ENCODE data around the gene FNDC4.
"Not testable (repeated sequence)": the region's sequence is repeated elsewhere in the genome, so short reads cannot be mapped to it uniquely, and the experiment has no call there.

FNDC4 gene

GRCh38 chr2:27494944-27495554 lies at the start of gene FNDC4:
Gene FNDC4, minus strand, starts transcription at chr2:27495200. Its CDS starts 521 bp downstream, at chr2:27494679.
- DNase-seq, result no peak

- no peak for DNase-seq
Observed at GRCh38 chr2:27544143-27544821, 49.3 kb upstream of the FNDC4 start.

GRCh38 chr2:27539649-27540048 lies 44.6 kb upstream of the FNDC4 start:
- not testable (repeated sequence) for DNase-seq

GRCh38 chr2:27538839-27539450 lies 43.9 kb upstream of the FNDC4 start:
- not testable (repeated sequence) for DNase-seq

- no peak for DNase-seq
Observed at GRCh38 chr2:27537287-27537686, 42.3 kb upstream of the FNDC4 start.

GRCh38 chr2:27531983-27532382 lies 37.0 kb upstream of the FNDC4 start:
- DNase-seq, result no peak

GRCh38 chr2:27527182-27527581 lies 32.2 kb upstream of the FNDC4 start:
- no peak for DNase-seq

- DNase-seq, result no peak
Observed at GRCh38 chr2:27522400-27522945, 27.5 kb upstream of the FNDC4 start.

- no peak for DNase-seq
Observed at GRCh38 chr2:27520316-27520715, 25.3 kb upstream of the FNDC4 start.

- no peak for DNase-seq
Observed at GRCh38 chr2:27518782-27519113, 23.7 kb upstream of the FNDC4 start.

GRCh38 chr2:27518113-27518781 lies 23.2 kb upstream of the FNDC4 start:
- DNase-seq, result no peak

GRCh38 chr2:27509326-27509725 lies 14.3 kb upstream of the FNDC4 start:
- no peak for DNase-seq

GRCh38 chr2:27507293-27507692 lies 12.3 kb upstream of the FNDC4 start:
- DNase-seq, result no peak

GRCh38 chr2:27506587-27506986 lies 11.6 kb upstream of the FNDC4 start:
- no peak for DNase-seq

- no peak for DNase-seq
Observed at GRCh38 chr2:27502142-27502541, 7.1 kb upstream of the FNDC4 start.

- DNase-seq, result no peak
Observed at GRCh38 chr2:27501042-27501441, 6.0 kb upstream of the FNDC4 start.

GRCh38 chr2:27498975-27499374 lies 4.0 kb upstream of the FNDC4 start:
- DNase-seq, result no peak

GRCh38 chr2:27497288-27497627 lies 2.3 kb upstream of the FNDC4 start:
- DNase-seq, result no peak

- DNase-seq, result no peak
Observed at GRCh38 chr2:27496357-27497287, 1.6 kb upstream of the FNDC4 start, which contains the start of gene GCKR. Gene GCKR, plus strand, starts transcription at chr2:27496839. Its CDS starts 66 bp downstream, at chr2:27496905.

GRCh38 chr2:27495840-27496356 lies 898 bp upstream of the FNDC4 start:
- no peak for DNase-seq

GRCh38 chr2:27494284-27494943 lies 586 bp downstream of the FNDC4 start:
- DNase-seq, result no peak

GRCh38 chr2:27493948-27494283 lies 1.1 kb downstream of the FNDC4 start:
- no peak for DNase-seq

Measured in GOT3 (cell line).